Lung (tissue), 12 donors: ENCODE measurements around the gene C9orf50. TPM values are rescaled to one million over a fixed set of nuclear protein-coding genes. Genes with fewer than 3 reads are reported as not detected.

Experiments
- ATAC-seq: fragments of 200-7000 bp; cut with Tn5 transposase; one replicate; pipeline ENCODE4 v1.9.1; 2020; ENCODE audit warnings: moderate number of reproducible peaks; ENCODE audit not compliant: insufficient read depth, low FRiP score
- DNase-seq, 3 donors: peaks; one replicate each; pipeline ENCODE4 v3.0.0-alpha.2; 2013 to 2017
- H3K27ac ChIP-seq, 2 donors: one replicate each; pipeline ENCODE4 v1.5.1; 2013; ENCODE audit warnings: mild to moderate bottlenecking in 2 of 2, moderate library complexity in 2 of 2, control low read depth in 1 of 2, inconsistent platforms in 1 of 2, low read depth in 1 of 2, low read length in 1 of 2
- H3K27me3 ChIP-seq, 3 donors: one replicate each; pipeline ENCODE4 v1.5.1; 2013; ENCODE audit warnings: low read length in 2 of 3; ENCODE audit not compliant: control insufficient read depth in 3 of 3, insufficient read depth in 3 of 3
- H3K36me3 ChIP-seq, 4 donors: one replicate each; pipeline ENCODE4 v1.5.1; 2013; ENCODE audit warnings: low read length in 4 of 4, mild to moderate bottlenecking in 1 of 4, moderate library complexity in 1 of 4; ENCODE audit not compliant: control insufficient read depth in 4 of 4, insufficient read depth in 4 of 4
- H3K4me1 ChIP-seq, 5 donors: one replicate each; pipeline ENCODE4 v1.5.1; 2013; ENCODE audit warnings: low read length in 5 of 5, mild to moderate bottlenecking in 2 of 5, moderate library complexity in 1 of 5; ENCODE audit not compliant: control insufficient read depth in 5 of 5, insufficient read depth in 5 of 5
- H3K4me3 ChIP-seq: one replicate; pipeline ENCODE4 v1.5.1; 2013; ENCODE audit warnings: mild to moderate bottlenecking, control low read depth, moderate library complexity
- H3K9ac ChIP-seq, 2 donors: one replicate each; pipeline ENCODE4 v1.5.1; 2013; ENCODE audit warnings: low read length in 2 of 2, control low read depth in 1 of 2; ENCODE audit not compliant: insufficient read depth in 1 of 2
- H3K9me3 ChIP-seq, 4 donors: one replicate each; pipeline ENCODE4 v1.5.1; 2013; ENCODE audit warnings: low read length in 3 of 4, mild to moderate bottlenecking in 1 of 4, moderate library complexity in 1 of 4; ENCODE audit not compliant: control insufficient read depth in 4 of 4, insufficient read depth in 3 of 4
- WGBS, 2 donors: extraction: QIAGEN DNeasy Blood & Tissue Kit; methylation state at CpG; one replicate each; pipeline ENCODE4 v1.1.7; 2013; 5-methylcytosine and 5-hydroxymethylcytosine counted together
- polyA plus RNA-seq, 2 donors: library from polyadenylated mRNA; stranded (reverse); fragments of 200-250 nt; gene quantifications; one replicate each; pipeline ENCODE4 v1.2.1, GENCODE V29; 2013
- total RNA-seq, 2 donors: library from RNA; depleted of rRNA in 1 of 2; stranded (reverse); fragments of >200 nt in 1 of 2; gene quantifications; one replicate each; pipeline ENCODE4 v1.2.1, GENCODE V29; 2014 to 2021
- TF ChIP-seq, protein P1 (sequence below): IDR thresholded peaks from 2 replicates; pipeline ENCODE4 v1.5.1; 2012; ENCODE audit warnings: mild to moderate bottlenecking; ENCODE audit errors: control extremely low read depth, extremely low read depth
- donor health status: control.
- donor health status: control.
- donor health status: Bipolar disorder and iron deficiency.
- donor health status: healthy.
- donor health status: DM: yes; HTN: yes; CAD: no.

C9orf50 gene
- total and polyA plus RNA-seq, 4 donors, result 0.15 to 0.28 TPM; not detected in 2

GRCh38 chr9:129632460-129632859 is 11.6 kb upstream of the C9orf50 start:
- no peak overlapping the region for H3K27ac ChIP-seq
- H3K4me1 ChIP-seq, result peaks cover 0 to 21% (median 6%) of the 10 kb centered on the region in 5 donors
- H3K27me3 ChIP-seq, result no peaks in the 10 kb centered on the region
- WGBS, 2 donors, result 84 to 87% methylated on average over 13 of the region's 13 CpGs
- ATAC-seq (no peak), DNase-seq (no peak)
- H3K9me3 ChIP-seq, result no peaks in the 10 kb centered on the region
- no peak overlapping the region for H3K4me3 ChIP-seq
- TF ChIP-seq, protein P1, sequence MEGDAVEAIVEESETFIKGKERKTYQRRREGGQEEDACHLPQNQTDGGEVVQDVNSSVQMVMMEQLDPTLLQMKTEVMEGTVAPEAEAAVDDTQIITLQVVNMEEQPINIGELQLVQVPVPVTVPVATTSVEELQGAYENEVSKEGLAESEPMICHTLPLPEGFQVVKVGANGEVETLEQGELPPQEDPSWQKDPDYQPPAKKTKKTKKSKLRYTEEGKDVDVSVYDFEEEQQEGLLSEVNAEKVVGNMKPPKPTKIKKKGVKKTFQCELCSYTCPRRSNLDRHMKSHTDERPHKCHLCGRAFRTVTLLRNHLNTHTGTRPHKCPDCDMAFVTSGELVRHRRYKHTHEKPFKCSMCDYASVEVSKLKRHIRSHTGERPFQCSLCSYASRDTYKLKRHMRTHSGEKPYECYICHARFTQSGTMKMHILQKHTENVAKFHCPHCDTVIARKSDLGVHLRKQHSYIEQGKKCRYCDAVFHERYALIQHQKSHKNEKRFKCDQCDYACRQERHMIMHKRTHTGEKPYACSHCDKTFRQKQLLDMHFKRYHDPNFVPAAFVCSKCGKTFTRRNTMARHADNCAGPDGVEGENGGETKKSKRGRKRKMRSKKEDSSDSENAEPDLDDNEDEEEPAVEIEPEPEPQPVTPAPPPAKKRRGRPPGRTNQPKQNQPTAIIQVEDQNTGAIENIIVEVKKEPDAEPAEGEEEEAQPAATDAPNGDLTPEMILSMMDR, result no peak
- H3K36me3 ChIP-seq, result peaks cover 4 to 46% (median 17%) of the 10 kb centered on the region in 4 donors
- no peak overlapping the region for H3K9ac ChIP-seq

DNA sequence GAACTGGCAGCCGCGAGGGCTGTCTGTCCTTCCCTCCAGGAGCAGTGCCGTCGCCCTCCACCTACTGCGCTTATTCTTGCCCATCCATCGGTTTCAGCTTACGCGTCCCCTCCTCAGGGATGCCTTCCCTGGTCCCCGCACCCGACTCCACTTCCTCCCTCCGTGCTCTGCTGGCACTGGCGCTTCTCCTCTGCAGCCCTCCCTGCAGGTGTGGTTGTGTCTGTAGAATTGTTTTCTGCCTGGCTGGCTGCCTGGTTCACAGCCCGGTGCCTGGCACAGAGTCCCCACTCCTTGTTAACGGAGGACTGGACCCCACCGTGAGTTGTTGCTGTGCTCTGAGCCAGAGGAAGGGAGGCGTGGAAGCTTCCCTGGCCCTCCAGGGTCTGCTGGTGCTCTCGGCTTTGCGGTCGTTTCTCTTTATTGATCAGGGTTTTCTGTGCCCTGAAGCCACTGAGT is 10.8 kb upstream of the C9orf50 start:
- DNase-seq (no peak), ATAC-seq (no peak)
- no peak overlapping the region for H3K4me3 ChIP-seq
- H3K27me3 ChIP-seq, result no peaks in the 10 kb centered on the region
- no peak overlapping the region for H3K9ac ChIP-seq
- TF ChIP-seq, protein P1, result no peak
- no peaks in the 10 kb centered on the region for H3K9me3 ChIP-seq
- 82 to 84% methylated on average over 19 of the region's 19 CpGs for WGBS, 2 donors
- H3K36me3 ChIP-seq, result peaks cover 4 to 39% (median 13%) of the 10 kb centered on the region in 4 donors
- H3K27ac ChIP-seq, result no peak overlapping the region
- peaks cover 0 to 26% (median 8%) of the 10 kb centered on the region in 5 donors for H3K4me1 ChIP-seq

DNA sequence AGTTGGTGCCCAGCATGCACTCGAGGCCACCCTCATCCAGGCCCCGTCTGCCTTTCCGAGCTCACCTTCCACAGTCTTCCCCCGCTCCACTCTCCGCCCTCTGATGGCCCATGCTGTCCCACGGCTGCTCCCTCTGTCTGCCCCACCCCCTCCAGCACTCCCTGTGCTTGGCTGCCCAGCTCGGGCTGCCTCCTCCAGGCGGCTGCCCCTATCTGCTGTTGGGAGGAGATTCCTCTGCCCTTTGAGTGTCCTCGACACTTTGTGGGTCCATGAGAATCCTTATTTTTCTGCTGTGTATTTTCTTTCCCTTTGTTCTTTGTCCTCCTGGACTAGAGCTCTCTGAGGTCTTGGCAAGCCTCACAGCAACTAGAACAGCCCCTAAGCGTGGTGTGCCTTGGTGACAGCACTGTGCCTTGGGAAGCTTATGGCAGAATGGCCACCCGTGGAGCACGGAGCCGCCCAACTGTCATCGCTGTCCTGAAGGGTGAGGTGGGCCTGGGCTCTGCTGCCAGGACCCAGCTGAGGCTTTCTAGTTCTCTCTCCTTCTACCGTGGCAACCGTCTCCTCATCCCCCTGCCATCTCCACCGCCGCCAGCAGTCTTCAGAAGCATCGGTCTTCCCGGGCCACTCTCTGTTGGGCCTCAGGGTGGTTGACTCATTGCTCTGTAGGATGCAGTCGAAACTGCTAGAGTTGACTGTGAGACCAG is 10.2 kb upstream of the C9orf50 start:
- Histone ChIP-seq H3K9ac (no peak overlapping the region), H3K9me3 (no peaks in the 10 kb centered on the region), H3K36me3 (peaks cover 4 to 38% (median 13%) of the 10 kb centered on the region in 4 donors), H3K4me1 (peaks cover 0 to 26% (median 8%) of the 10 kb centered on the region in 5 donors), H3K4me3 (no peak overlapping the region), H3K27me3 (no peaks in the 10 kb centered on the region), H3K27ac (no peak overlapping the region)
- WGBS, 2 donors, result 83 to 85% methylated on average over 21 of the region's 21 CpGs
- TF ChIP-seq, protein P1, result no peak
- no peak for DNase-seq
- no peak for ATAC-seq
